SK-N-SH treated with all-trans-retinoic acid at 6 μM for 48 hours (cell line): ENCODE measurements around the gene CDK18.

Source experiments
- ATAC-seq: fragments of 200-7000 bp; cut with Tn5 transposase; 3 replicates; pipeline ENCODE4 v1.9.1; 2020; ENCODE audit warnings: mild to moderate bottlenecking, moderate library complexity
- BACH2 ChIP-seq: fragments of 250-450 bp; sonication (Bioruptor Pico); IDR thresholded peaks from 2 replicates; pipeline ENCODE4 v1.9.0; 2021; ENCODE audit warnings: mild to moderate bottlenecking, borderline replicate concordance
- CSDC2 ChIP-seq: fragments of 250-450 bp; sonication (Bioruptor Pico); IDR thresholded peaks from 2 replicates; pipeline ENCODE4 v1.5.0; 2020; ENCODE audit warnings: mild to moderate bottlenecking, moderate library complexity
- CSRNP3 ChIP-seq: fragments of 250-450 bp; sonication (Bioruptor Pico); IDR thresholded peaks from 2 replicates; pipeline ENCODE4 v1.5.1; 2021; ENCODE audit warnings: mild to moderate bottlenecking, moderate library complexity
- ESRRG ChIP-seq: fragments of 250-450 bp; sonication (Bioruptor Pico); IDR thresholded peaks from 2 replicates; pipeline ENCODE4 v1.6.1; 2021; ENCODE audit warnings: mild to moderate bottlenecking
- GLIS3 ChIP-seq: fragments of 250-450 bp; sonication (Bioruptor Pico); IDR thresholded peaks from 2 replicates; pipeline ENCODE4 v1.5.0; 2020; ENCODE audit warnings: mild to moderate bottlenecking, moderate library complexity
- ISL1 ChIP-seq: fragments of 250-450 bp; sonication (Bioruptor Pico); IDR thresholded peaks from 2 replicates; pipeline ENCODE4 v2.1.2; 2022; ENCODE audit warnings: mild to moderate bottlenecking, moderate library complexity
- PPARA ChIP-seq: fragments of 250-450 bp; sonication (Bioruptor Pico); IDR thresholded peaks from 2 replicates; pipeline ENCODE4 v1.5.0; 2020; ENCODE audit warnings: mild to moderate bottlenecking, borderline replicate concordance
- RARB ChIP-seq: fragments of 250-450 bp; sonication (Bioruptor Pico); IDR thresholded peaks from 2 replicates; pipeline ENCODE4 v1.8.0; 2021; ENCODE audit warnings: mild to moderate bottlenecking, moderate library complexity
- TCF4 ChIP-seq: fragments of 250-450 bp; sonication (Bioruptor Pico); IDR thresholded peaks from 2 replicates; pipeline ENCODE4 v1.8.0; 2021; ENCODE audit warnings: mild to moderate bottlenecking, moderate library complexity, borderline replicate concordance
- TOX ChIP-seq: fragments of 250-450 bp; sonication (Bioruptor Pico); IDR thresholded peaks from 2 replicates; pipeline ENCODE4 v1.8.0; 2021; ENCODE audit warnings: mild to moderate bottlenecking, moderate library complexity, borderline replicate concordance
- ZC3H10 ChIP-seq: fragments of 250-450 bp; sonication (Bioruptor Pico); IDR thresholded peaks from 2 replicates; pipeline ENCODE4 v1.5.1; 2021; ENCODE audit warnings: mild to moderate bottlenecking, moderate library complexity
- ZFP30 ChIP-seq: fragments of 450-650 bp; formaldehyde crosslinking; IDR thresholded peaks from 2 replicates; pipeline ENCODE4 v1.5.0; 2022; ENCODE audit warnings: mild to moderate bottlenecking, moderate library complexity
- ZNF565 ChIP-seq: fragments of 450-650 bp; formaldehyde crosslinking; conservative IDR thresholded peaks from 2 replicates; pipeline ENCODE4 v1.5.0; 2020; ENCODE audit warnings: low read depth, mild to moderate bottlenecking, moderate library complexity
- ZNF70 ChIP-seq: fragments of 450-650 bp; formaldehyde crosslinking; IDR thresholded peaks from 2 replicates; pipeline ENCODE4 v1.5.0; 2020; ENCODE audit warnings: mild to moderate bottlenecking, moderate library complexity
- ZNF8 ChIP-seq: fragments of 450-650 bp; formaldehyde crosslinking; IDR thresholded peaks from 2 replicates; pipeline ENCODE4 v1.5.0; 2020; ENCODE audit warnings: mild to moderate bottlenecking, moderate library complexity
- TF ChIP-seq, protein P1 (sequence below): fragments of 250-450 bp; sonication (Bioruptor Pico); IDR thresholded peaks from 2 replicates; pipeline ENCODE4 v1.5.1; 2020; ENCODE audit warnings: low read depth, mild to moderate bottlenecking, moderate library complexity
- TF ChIP-seq, protein P2 (sequence below): fragments of 250-450 bp; sonication (Bioruptor Pico); IDR thresholded peaks from 2 replicates; pipeline ENCODE4 v1.8.0; 2020; ENCODE audit warnings: mild to moderate bottlenecking, moderate library complexity, borderline replicate concordance
- TF ChIP-seq, protein P3 (sequence below): fragments of 250-450 bp; sonication (Bioruptor Pico); IDR thresholded peaks from 2 replicates; pipeline ENCODE4 v1.5.0; 2020; ENCODE audit warnings: mild to moderate bottlenecking, moderate library complexity

The CDK18 gene

GRCh38 chr1:205473966-205474365 is 30.5 kb upstream of the CDK18 start:
- no peak for ATAC-seq
- TF ChIP-seq BACH2 (CRISPR knock-in tag) = no peak
- no peak for TF ChIP-seq CSRNP3 (CRISPR knock-in tag)
- TF ChIP-seq RARB = no peak
- TF ChIP-seq CSDC2 (CRISPR knock-in tag) = no peak
- TF ChIP-seq, protein P1, sequence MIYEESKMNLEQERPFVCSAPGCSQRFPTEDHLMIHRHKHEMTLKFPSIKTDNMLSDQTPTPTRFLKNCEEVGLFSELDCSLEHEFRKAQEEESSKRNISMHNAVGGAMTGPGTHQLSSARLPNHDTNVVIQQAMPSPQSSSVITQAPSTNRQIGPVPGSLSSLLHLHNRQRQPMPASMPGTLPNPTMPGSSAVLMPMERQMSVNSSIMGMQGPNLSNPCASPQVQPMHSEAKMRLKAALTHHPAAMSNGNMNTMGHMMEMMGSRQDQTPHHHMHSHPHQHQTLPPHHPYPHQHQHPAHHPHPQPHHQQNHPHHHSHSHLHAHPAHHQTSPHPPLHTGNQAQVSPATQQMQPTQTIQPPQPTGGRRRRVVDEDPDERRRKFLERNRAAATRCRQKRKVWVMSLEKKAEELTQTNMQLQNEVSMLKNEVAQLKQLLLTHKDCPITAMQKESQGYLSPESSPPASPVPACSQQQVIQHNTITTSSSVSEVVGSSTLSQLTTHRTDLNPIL (CRISPR knock-in tag) = no peak
- TF ChIP-seq, all 23 proteins: peak for 0

- TF ChIP-seq TCF4 (CRISPR knock-in tag) (no peak), TOX (CRISPR knock-in tag) (no peak), ESRRG (no peak), ZFP30 (CRISPR knock-in tag) (no peak), RARB (no peak), ZC3H10 (CRISPR knock-in tag) (no peak), CSRNP3 (CRISPR knock-in tag) (no peak), ZNF8 (CRISPR knock-in tag) (no peak), ISL1 (CRISPR knock-in tag) (no peak), ZNF565 (CRISPR knock-in tag) (no peak), PPARA (no peak), ZNF70 (CRISPR knock-in tag) (no peak), GLIS3 (CRISPR knock-in tag) (no peak)
- TF ChIP-seq, protein P2, sequence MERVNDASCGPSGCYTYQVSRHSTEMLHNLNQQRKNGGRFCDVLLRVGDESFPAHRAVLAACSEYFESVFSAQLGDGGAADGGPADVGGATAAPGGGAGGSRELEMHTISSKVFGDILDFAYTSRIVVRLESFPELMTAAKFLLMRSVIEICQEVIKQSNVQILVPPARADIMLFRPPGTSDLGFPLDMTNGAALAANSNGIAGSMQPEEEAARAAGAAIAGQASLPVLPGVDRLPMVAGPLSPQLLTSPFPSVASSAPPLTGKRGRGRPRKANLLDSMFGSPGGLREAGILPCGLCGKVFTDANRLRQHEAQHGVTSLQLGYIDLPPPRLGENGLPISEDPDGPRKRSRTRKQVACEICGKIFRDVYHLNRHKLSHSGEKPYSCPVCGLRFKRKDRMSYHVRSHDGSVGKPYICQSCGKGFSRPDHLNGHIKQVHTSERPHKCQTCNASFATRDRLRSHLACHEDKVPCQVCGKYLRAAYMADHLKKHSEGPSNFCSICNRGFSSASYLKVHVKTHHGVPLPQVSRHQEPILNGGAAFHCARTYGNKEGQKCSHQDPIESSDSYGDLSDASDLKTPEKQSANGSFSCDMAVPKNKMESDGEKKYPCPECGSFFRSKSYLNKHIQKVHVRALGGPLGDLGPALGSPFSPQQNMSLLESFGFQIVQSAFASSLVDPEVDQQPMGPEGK (CRISPR knock-in tag) = no peak
- TF ChIP-seq, protein P1 (CRISPR knock-in tag) = no peak
- TF ChIP-seq, protein P3, sequence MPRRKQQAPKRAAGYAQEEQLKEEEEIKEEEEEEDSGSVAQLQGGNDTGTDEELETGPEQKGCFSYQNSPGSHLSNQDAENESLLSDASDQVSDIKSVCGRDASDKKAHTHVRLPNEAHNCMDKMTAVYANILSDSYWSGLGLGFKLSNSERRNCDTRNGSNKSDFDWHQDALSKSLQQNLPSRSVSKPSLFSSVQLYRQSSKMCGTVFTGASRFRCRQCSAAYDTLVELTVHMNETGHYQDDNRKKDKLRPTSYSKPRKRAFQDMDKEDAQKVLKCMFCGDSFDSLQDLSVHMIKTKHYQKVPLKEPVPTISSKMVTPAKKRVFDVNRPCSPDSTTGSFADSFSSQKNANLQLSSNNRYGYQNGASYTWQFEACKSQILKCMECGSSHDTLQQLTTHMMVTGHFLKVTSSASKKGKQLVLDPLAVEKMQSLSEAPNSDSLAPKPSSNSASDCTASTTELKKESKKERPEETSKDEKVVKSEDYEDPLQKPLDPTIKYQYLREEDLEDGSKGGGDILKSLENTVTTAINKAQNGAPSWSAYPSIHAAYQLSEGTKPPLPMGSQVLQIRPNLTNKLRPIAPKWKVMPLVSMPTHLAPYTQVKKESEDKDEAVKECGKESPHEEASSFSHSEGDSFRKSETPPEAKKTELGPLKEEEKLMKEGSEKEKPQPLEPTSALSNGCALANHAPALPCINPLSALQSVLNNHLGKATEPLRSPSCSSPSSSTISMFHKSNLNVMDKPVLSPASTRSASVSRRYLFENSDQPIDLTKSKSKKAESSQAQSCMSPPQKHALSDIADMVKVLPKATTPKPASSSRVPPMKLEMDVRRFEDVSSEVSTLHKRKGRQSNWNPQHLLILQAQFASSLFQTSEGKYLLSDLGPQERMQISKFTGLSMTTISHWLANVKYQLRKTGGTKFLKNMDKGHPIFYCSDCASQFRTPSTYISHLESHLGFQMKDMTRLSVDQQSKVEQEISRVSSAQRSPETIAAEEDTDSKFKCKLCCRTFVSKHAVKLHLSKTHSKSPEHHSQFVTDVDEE (CRISPR knock-in tag) = no peak
- ATAC-seq = no peak
These were observed 29.9 kb upstream of the CDK18 start for GRCh38 chr1:205474571-205474970.

- ATAC-seq = no peak
- peak; percentile 97 for TF ChIP-seq ZNF8 (CRISPR knock-in tag)
- TF ChIP-seq GLIS3 (CRISPR knock-in tag) = no peak
These were observed 28.6 kb upstream of the CDK18 start for GRCh38 chr1:205475855-205476254.

DNA sequence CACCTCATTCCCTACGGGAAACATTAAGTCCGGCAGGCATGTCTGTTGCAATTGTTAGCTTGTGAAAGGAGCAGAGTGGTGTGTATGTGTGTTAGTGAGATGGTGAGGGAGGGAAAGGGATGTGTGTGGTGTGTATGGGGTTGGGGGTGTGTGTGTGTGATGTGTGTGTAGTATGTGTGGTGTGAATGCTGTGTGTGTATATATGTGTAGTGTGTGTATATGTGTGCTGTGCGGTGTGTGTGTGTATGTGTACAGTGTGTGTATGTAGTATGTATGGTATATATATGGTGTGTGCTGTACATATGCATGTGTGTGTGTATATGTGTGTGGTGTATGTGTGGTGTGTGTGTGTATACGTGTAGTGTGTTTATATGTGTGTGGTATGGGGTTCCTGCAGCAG is 27.8 kb upstream of the CDK18 start:
- no peak for ATAC-seq
- no peak for TF ChIP-seq TOX (CRISPR knock-in tag)
- no peak for TF ChIP-seq ZFP30 (CRISPR knock-in tag)
- TF ChIP-seq, all 23 proteins: peak for 0
